NCI-H774 (cell line): ENCODE results near the gene COG4.

Experiments
- DNase-seq: peaks from one replicate; lab custom pipeline; 2025; lab: John Stamatoyannopoulos, UW

The COG4 gene

GRCh38 chr16:70432723-70433457 lies 90.5 kb downstream of the COG4 start:
- no peak for DNase-seq

- no peak for DNase-seq
These were observed 91.0 kb downstream of the COG4 start for GRCh38 chr16:70432356-70432722.

GRCh38 chr16:70430667-70431536 lies 92.5 kb downstream of the COG4 start:
- DNase-seq = no peak
